Measurements from ENCODE around the gene PIEZO1. TPM values are rescaled to one million over a fixed set of nuclear protein-coding genes. Genes with fewer than 3 reads are reported as not detected.

The PIEZO1 gene
- polyA plus RNA-seq, 6 donors from 2014 or later = 4.0 to 17.2 (median 6.2) TPM

DNA sequence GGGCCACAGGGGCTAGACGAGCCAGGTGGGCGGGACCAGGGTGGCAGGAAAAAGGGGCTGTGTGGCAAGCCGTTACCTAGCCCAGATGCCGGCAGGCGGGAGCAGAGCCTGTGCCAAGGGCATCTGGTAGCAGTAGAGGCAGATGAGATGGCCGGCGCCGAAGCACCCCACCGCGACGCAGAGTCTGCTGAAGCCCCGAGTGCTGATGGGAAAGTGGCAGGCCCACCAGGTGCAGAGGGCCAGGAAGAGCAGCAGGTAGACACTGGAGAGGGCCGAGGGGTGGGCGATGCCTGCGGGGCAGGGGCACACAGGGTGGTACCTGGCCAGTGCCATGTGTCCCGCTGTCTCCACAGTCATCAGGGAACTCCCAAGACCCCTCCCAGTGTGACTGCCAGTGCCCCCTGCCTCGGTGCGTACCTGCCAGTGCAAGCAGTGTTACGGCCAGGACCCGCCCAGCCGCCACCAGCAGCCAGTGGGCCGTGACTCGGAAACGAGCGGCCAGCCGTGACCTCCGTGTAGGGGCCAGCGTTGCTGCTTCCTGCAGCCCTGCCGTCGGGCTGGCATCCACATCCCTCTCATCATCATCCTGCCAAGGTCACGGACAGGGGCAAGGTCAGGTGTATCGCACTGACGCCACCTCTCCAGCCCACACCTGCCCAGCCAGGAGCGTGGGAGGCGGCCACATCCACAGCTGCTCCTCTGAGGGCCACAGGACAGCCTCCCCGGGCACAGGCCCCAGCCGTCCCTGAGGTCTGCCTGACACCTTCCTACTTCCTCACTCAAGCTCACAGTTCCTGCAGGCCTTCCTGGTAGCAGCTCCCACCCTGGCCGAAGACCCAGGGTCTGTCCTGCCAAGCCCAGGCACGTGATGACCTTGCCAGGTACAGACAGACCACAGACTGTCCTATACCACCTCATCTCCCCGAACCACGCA is 46.6 kb downstream of the PIEZO1 start:
- no peaks in the 10 kb centered on the region for H3K9me3 Mint-ChIP-seq
- no peaks in the 10 kb centered on the region for H3K27me3 Mint-ChIP-seq
- peak overlapping the region in 1 of 8 donors; percentile 69 for H3K4me3 Mint-ChIP-seq
- peak overlapping the region in 3 of 6 donors; percentile 19 to 53 (median 24) for H3K27ac Mint-ChIP-seq
- H3K36me3 Mint-ChIP-seq = no peaks in the 10 kb centered on the region
- peaks cover 0 to 4% (median under 1%) of the 10 kb centered on the region in 3 donors for H3K4me1 Mint-ChIP-seq
- no peak for DNase-seq
- no peak for ATAC-seq (ENCODE audit: low read depth in 2 of 2)

DNA sequence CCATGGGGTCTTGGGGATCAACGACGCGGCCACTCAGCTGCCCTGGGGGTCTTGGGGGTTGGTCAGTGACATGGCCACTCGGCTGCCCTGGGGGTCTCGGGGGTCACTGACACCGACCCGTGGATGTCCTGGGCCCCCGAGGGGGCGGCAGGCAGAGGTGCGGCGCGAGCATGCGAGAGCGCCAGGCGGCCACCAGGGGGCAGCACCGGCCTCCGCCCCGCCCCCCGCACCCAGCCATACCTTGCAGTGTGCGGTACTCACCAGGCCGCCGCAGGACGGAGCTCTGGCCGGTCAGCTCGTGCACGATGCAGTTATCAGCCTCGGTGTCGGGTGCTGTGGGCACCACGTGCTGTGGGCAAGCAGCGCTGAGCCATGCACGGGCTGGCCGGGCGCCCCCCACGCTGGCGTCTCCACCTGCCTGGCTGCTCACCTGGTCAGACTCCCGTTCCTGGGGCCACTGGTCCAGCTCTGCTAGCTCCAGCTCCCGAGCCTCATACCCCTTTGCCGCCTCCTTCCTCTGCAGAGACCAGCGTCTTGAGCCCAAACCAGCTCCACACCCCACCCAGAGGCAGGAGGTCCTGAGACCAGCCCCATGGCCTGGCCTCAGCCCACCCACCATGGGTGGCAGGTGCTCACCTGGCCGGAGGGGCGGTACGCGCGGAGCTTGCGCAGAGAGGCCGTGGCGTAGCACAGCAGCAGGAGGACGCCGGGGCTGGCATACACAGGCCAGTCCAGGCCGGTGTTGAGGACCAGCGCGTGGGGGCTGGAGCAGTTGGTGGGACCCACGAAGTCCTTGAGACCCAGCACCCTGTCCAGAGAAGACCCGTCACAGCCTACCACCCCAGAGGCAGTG is 47.5 kb downstream of the PIEZO1 start:
- Mint-ChIP-seq H3K27me3 (no peaks in the 10 kb centered on the region), H3K4me3 (no peak overlapping the region), H3K4me1 (peaks cover 0 to 4% (median 0%) of the 10 kb centered on the region in 3 donors), H3K27ac (peak overlapping the region in 1 of 6 donors; percentile 79), H3K36me3 (no peaks in the 10 kb centered on the region), H3K9me3 (no peaks in the 10 kb centered on the region)
- DNase-seq (peak; percentile 66), ATAC-seq (ENCODE audit: low read depth in 2 of 2) (peak; percentile 96 to 97)

DNA sequence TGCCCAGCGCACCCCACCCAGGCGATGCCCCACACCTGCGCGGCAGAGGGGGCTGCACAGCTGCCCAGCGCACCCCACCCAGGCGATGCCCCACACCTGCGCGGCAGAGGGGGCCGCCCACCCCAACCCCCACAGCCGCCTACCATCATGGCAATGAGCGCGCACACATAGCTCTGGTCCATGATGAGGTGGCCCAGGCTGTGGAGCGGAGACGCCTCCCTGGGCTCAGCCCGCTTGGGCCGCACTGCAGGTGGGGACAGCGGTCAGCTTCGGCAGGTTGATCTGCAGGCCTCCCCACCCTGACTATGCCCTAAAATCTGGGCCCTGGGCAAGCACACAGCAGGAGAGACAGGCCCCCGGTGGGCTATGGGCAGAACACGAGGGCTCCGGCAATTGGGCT is 48.5 kb downstream of the PIEZO1 start:
- ATAC-seq (ENCODE audit: low read depth in 2 of 2) = no peak
- Mint-ChIP-seq H3K9me3 (no peaks in the 10 kb centered on the region), H3K4me1 (peaks cover 0 to 6% (median 2%) of the 10 kb centered on the region in 3 donors), H3K27ac (no peak overlapping the region), H3K4me3 (no peak overlapping the region), H3K27me3 (no peaks in the 10 kb centered on the region), H3K36me3 (no peaks in the 10 kb centered on the region)
- no peak for DNase-seq

DNA sequence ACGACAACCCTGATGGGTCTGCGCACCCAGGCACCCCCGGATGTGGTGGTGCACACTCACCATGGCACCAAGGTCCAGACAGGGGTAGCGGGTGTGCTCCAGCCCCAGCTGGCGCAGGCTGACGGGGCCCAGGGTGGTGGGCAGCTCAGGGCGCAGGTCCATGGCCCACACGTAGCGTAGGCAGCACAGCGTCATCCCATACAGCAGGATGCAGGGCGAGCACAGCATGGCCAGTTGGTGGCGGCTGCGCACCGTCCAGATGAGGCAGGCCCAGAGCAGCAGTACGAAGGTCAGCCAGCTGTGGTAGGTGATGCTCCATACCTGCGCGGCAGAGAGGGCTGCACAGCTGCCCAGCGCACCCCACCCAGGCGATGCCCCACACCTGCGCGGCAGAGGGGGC is 48.9 kb downstream of the PIEZO1 start:
- Mint-ChIP-seq H3K4me1 (peaks cover 0 to 10% (median 6%) of the 10 kb centered on the region in 3 donors), H3K27ac (no peak overlapping the region), H3K9me3 (no peaks in the 10 kb centered on the region), H3K36me3 (no peaks in the 10 kb centered on the region), H3K4me3 (peak overlapping the region in 1 of 8 donors; percentile 15), H3K27me3 (no peaks in the 10 kb centered on the region)
- DNase-seq (no peak), ATAC-seq (ENCODE audit: low read depth in 2 of 2) (no peak)

DNA sequence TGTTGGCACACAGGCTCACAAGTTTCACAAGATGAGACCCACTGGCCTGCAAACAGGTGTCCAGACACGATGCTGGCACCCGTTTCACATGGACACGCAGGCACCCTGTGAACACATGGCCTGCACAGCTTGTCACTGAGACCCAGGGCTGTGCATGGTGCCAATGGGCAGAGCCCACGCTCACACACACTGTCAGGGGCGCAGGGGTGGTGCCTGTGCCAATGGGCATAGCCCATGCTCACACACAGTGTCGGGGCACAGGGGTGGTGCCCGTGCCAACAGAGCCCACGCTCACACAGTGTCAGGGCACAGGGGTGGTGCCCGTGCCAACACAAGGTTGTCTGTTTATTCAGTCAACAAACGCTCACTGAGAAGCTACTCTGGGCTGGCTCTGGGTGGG is 49.4 kb downstream of the PIEZO1 start:
- Mint-ChIP-seq H3K4me1 (peaks cover 0 to 11% (median 7%) of the 10 kb centered on the region in 3 donors), H3K36me3 (no peaks in the 10 kb centered on the region), H3K27ac (no peak overlapping the region), H3K4me3 (no peak overlapping the region), H3K27me3 (no peaks in the 10 kb centered on the region), H3K9me3 (no peaks in the 10 kb centered on the region)
- ATAC-seq (ENCODE audit: low read depth in 2 of 2) (no peak), DNase-seq (no peak)

DNA sequence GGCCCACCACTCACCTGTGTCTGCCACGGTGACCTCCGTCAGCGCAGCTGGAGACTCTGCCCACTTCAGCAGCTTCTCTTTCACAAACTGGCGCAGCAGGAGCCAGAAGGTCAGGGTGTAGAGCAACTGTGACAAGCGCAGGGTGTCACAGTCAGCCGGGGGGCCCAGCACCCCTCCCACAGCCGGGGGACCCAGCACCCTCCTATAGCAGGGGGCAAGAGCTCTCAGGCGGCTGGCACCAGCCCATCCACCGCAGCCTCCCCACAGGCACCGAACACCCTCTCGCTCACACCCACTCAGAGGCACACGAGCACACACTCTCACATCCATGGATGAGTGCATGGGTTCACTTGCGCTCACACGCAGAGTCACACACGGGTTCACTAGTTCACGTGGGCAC is 49.9 kb downstream of the PIEZO1 start:
- DNase-seq (no peak), ATAC-seq (ENCODE audit: low read depth in 2 of 2) (no peak)
- Mint-ChIP-seq H3K27me3 (no peaks in the 10 kb centered on the region), H3K27ac (peak overlapping the region in 1 of 6 donors; percentile 63), H3K4me3 (no peak overlapping the region), H3K4me1 (peaks cover 0 to 11% (median 7%) of the 10 kb centered on the region in 3 donors), H3K9me3 (no peaks in the 10 kb centered on the region), H3K36me3 (no peaks in the 10 kb centered on the region)

DNA sequence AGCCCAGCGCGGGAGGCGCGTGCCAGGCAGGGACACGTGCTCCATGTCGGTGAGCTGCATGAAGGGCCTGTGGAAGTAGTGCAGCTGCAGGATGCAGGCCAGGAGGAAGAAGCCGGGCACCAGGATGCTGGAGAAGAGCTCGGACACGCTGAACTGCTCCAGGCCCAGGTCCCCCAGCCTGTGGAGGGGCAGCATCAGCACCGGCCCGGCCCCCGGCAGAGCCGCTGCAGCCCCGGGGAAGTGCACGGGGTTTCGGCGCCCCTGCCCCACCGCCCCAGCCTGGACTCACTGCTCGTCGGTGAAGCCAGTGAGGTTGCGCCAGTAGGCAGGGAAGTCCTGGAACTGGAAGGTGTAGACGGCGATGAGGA is 50.7 kb downstream of the PIEZO1 start:
- H3K27me3 Mint-ChIP-seq = no peaks in the 10 kb centered on the region
- no peaks in the 10 kb centered on the region for H3K9me3 Mint-ChIP-seq
- H3K27ac Mint-ChIP-seq = no peak overlapping the region
- H3K36me3 Mint-ChIP-seq = no peaks in the 10 kb centered on the region
- ATAC-seq (ENCODE audit: low read depth in 2 of 2) (no peak), DNase-seq (no peak)
- peaks cover 0 to 11% (median 7%) of the 10 kb centered on the region in 3 donors for H3K4me1 Mint-ChIP-seq
- H3K4me3 Mint-ChIP-seq = no peak overlapping the region

DNA sequence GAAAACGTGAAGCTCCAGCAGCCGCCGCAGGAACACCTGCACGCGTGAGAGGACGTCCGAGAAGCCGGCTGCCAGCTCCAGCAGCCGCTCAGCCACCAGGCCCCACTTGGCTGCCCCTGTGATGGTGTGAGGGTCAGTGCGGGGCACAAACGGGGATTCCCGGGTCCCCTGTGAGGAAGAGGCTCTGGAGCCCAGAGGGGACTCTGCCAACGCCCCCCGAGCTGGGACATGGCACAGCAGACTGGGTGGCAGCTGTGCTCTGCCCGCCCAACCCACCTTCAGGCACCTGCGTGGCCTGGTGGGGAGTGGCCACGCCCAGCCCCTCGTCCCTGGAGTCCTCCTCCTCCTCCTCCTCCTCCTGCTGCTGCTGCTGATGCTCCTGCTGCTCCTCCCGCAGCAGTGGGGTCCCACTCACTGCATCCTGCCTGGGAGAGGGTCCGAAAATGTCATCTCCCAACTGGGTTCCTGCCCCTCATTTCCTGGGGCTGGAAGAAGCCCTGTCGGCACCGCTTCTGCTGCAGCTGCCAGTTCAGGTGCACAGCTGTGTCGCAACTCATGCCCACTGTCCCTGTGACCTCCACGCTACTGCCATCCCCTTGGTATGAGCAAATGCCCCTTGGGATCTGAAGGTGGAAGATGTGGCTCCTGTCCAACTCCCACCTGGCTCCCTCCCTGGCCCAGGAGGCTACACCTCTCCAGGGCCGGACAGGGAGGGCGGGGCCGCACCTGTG is 51.2 kb downstream of the PIEZO1 start:
- ATAC-seq (ENCODE audit: low read depth in 2 of 2) (no peak), DNase-seq (no peak)
- H3K27ac Mint-ChIP-seq = no peak overlapping the region
- no peaks in the 10 kb centered on the region for H3K27me3 Mint-ChIP-seq
- no peaks in the 10 kb centered on the region for H3K36me3 Mint-ChIP-seq
- H3K4me3 Mint-ChIP-seq = no peak overlapping the region
- no peaks in the 10 kb centered on the region for H3K9me3 Mint-ChIP-seq
- H3K4me1 Mint-ChIP-seq = peaks cover 0 to 9% (median 7%) of the 10 kb centered on the region in 3 donors

DNA sequence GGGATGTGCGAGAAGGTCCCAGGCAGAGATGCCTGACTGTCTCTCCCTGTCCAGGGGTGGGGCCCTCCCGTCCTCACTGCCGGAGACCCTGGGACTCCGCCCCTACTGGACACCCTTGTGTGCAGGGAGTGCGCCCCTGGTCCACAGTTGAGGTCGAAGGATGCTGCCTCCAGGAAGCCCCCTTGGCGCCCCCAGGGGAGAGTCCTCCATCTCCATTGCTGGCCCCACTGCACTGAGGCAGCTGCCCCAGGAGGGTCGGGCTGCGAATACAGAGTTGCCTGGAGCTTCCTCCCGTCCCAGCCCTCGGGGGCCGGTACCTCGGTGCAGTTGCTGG is 52.1 kb downstream of the PIEZO1 start:
- Mint-ChIP-seq H3K27ac (peak overlapping the region in 1 of 6 donors; percentile 41), H3K4me1 (peaks cover 0 to 7% (median 6%) of the 10 kb centered on the region in 3 donors), H3K27me3 (no peaks in the 10 kb centered on the region), H3K9me3 (no peaks in the 10 kb centered on the region), H3K4me3 (no peak overlapping the region), H3K36me3 (no peaks in the 10 kb centered on the region)
- DNase-seq = no peak
- ATAC-seq (ENCODE audit: low read depth in 2 of 2) = no peak

DNA sequence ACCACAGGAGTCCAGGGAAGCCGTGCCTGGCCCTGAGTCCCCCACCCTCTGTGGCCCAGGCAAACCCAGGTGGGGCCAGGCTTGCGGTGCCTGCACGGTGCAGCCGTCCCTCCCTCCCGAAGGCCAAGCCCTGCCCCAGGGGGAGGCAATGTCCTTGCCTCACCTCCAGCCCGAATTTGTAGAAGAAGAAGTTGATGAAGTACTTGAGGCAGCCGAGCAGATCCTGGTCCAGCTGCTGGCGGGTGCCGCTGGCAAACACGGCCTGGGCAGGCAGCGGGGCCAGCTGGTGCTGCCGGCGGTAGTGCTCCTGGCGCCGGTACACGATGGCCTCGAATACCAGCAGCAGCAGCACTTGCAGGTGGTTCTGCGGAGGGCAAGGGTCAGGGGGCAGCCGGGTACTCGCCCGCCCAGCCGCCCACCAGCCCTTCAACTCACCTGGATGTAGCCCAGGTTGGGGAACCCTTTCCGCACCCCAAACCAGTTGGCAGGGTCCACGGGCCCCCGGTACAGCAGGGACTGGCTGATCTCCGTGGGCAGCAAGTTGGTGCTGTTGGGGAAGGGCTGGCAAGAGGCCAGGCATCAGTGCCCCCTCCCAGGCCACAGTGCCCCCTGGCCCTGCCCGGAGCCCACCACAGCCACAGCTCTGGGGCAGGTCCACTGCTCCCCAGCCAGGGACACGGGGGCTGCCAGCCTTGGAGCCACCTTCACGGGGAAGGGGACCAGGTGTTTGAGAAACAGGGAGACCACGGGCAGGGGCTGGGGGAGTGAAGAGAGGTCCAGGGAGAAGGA is 52.7 kb downstream of the PIEZO1 start:
- peaks cover 0 to 7% (median 6%) of the 10 kb centered on the region in 3 donors for H3K4me1 Mint-ChIP-seq
- H3K27ac Mint-ChIP-seq = peak overlapping the region in 1 of 6 donors; percentile 41
- H3K36me3 Mint-ChIP-seq = no peaks in the 10 kb centered on the region
- DNase-seq (no peak), ATAC-seq (ENCODE audit: low read depth in 2 of 2) (no peak)
- H3K4me3 Mint-ChIP-seq = no peak overlapping the region
- H3K9me3 Mint-ChIP-seq = no peaks in the 10 kb centered on the region
- no peaks in the 10 kb centered on the region for H3K27me3 Mint-ChIP-seq

DNA sequence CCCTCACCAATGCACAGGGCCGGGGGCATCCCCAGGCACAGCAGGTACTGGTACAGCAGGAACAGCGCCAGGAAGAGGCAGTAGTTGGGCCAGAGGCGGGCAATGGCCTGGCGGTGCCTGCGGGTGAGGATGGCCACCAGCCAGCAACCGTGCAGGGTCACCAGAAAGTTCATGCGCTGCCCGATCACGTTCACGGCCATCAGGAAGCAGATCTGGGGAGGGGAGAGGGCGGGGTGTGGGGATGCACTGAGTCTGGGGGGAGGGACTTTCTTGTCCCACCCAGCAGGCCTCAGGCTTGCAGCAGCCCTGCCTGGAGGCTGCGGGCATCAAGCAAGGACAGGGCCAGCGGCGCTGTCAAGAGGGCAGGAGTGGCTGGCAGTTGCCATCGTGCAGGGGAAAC is 53.3 kb downstream of the PIEZO1 start:
- Mint-ChIP-seq H3K9me3 (no peaks in the 10 kb centered on the region), H3K36me3 (no peaks in the 10 kb centered on the region), H3K4me1 (peaks cover 0 to 7% (median 6%) of the 10 kb centered on the region in 3 donors), H3K4me3 (no peak overlapping the region), H3K27me3 (no peaks in the 10 kb centered on the region), H3K27ac (no peak overlapping the region)
- DNase-seq (no peak), ATAC-seq (ENCODE audit: low read depth in 2 of 2) (no peak)

DNA sequence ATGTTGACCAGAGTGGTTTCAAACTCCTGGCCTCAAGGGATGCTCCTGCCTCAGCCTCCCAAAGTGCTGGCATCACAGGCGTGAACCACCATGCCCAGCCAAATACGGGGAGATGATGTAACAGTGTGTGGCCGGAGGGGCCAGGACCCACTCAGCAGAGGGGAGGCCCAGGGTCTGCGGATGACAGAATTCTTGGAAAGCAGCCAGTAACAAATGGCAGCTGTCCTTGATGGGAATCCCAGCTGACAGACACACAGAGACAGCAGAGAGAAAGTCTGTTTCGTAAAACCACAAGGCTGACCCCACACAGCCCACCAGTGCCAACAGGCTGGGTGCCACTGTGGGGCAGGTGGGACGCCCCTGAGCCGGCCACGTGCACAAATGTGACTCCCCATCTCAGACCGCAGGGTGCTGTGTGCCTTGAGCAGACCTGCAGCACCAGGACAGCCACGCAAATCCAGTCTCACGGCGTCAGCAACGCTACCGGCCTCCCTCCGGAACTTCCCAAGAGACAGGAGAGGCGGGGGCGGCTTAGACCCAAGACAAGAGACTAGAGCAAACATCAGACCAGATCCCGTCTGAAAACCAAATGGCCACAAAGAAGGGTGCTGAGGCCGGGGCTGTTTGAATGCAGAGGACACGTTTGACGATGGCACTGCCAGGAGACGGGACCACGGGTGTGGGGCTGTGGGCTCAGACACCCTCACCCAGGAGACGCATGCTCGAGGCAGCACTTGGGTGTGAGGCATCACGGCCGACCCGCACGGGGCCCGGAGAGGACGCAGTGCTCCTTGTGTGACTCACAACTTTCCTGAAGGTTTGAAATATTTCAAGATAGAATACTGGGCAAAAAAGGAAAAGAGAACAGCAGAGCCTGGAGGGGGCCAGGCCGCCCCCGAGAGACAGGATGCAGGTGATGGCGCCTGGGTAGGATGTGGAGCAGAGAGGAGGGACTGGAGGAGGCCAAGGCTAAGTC is 54.1 kb downstream of the PIEZO1 start:
- H3K27me3 Mint-ChIP-seq = no peaks in the 10 kb centered on the region
- H3K36me3 Mint-ChIP-seq = no peaks in the 10 kb centered on the region
- ATAC-seq (ENCODE audit: low read depth in 2 of 2) (no peak), DNase-seq (no peak)
- no peaks in the 10 kb centered on the region for H3K9me3 Mint-ChIP-seq
- no peak overlapping the region for H3K4me3 Mint-ChIP-seq
- peaks cover 0 to 7% (median 6%) of the 10 kb centered on the region in 3 donors for H3K4me1 Mint-ChIP-seq
- no peak overlapping the region for H3K27ac Mint-ChIP-seq

Data from naive B cell (primary cell).